Sigmoid colon (tissue), 4 donors: ENCODE measurements around the gene FAM3C.
A peak's percentile ranks its signal among the peaks of the same experiment; 100 is the strongest.

Experiments used
- EP300 ChIP-seq, 4 donors: sonication (generic); formaldehyde crosslinking; IDR thresholded peaks; one replicate each; pipeline ENCODE4 v1.6.1; 2017; ENCODE audit warnings: antibody characterized with exemption in 4 of 4
- POLR2A ChIP-seq, 2 donors: fragments of 450-650 bp; IDR thresholded peaks; one replicate each; pipeline ENCODE4 v1.6.1; 2016; ENCODE audit warnings: antibody characterized with exemption in 2 of 2, mild to moderate bottlenecking in 2 of 2, moderate library complexity in 2 of 2
- TF ChIP-seq, protein P1 (sequence below), 4 experiments: fragments of 450-650 bp in 3 of 4; fragments of 200-600 bp in 1 of 4; IDR thresholded peaks; one replicate each; pipeline ENCODE4 v1.5.1; 2016 to 2019; ENCODE audit warnings: antibody characterized with exemption in 4 of 4, mild to moderate bottlenecking in 3 of 4, moderate library complexity in 2 of 4

DNA sequence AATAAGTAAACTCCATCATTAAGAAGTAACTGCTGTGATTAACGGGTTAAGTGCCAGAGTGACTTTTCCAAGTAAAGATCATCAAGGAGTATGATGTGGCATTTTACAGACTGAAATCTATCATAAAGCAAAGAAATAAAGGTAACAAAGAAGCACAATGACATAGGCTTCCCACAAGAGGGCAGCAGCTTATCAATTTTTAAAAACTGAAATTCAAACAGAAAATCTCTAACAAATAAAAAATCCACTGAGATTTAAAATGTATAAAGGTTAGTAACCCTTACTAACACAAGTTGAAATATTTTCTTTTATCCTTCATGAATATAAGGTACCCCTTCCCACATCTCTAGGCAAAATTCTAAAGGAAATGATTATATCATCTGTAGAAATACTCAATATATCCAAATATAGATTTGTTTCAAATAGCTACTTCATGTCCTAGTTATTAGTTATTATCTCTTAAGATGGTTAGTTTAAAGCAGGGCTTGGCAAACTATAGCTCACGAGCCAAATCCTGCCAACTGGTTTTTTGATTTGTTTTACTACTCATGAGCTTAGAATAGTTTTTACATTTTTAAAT is 29.2 kb downstream of the FAM3C start:
- no peak for TF ChIP-seq POLR2A (IDR thresholded peaks at IDR 0.05)
- TF ChIP-seq EP300 (IDR thresholded peaks at IDR 0.05), result no peak
- TF ChIP-seq, protein P1, sequence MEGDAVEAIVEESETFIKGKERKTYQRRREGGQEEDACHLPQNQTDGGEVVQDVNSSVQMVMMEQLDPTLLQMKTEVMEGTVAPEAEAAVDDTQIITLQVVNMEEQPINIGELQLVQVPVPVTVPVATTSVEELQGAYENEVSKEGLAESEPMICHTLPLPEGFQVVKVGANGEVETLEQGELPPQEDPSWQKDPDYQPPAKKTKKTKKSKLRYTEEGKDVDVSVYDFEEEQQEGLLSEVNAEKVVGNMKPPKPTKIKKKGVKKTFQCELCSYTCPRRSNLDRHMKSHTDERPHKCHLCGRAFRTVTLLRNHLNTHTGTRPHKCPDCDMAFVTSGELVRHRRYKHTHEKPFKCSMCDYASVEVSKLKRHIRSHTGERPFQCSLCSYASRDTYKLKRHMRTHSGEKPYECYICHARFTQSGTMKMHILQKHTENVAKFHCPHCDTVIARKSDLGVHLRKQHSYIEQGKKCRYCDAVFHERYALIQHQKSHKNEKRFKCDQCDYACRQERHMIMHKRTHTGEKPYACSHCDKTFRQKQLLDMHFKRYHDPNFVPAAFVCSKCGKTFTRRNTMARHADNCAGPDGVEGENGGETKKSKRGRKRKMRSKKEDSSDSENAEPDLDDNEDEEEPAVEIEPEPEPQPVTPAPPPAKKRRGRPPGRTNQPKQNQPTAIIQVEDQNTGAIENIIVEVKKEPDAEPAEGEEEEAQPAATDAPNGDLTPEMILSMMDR (IDR thresholded peaks at IDR 0.05), result peak; percentile 62 to 77 (median 74)
